HepG2 (cell line): Measurements from ENCODE around the gene HELZ. TPM values are rescaled to one million over a fixed set of nuclear protein-coding genes. Genes with fewer than 3 reads are reported as not detected.

Experiments used
- GMEB1 ChIP-seq: sonication (generic); formaldehyde crosslinking; IDR thresholded peaks from 2 replicates; pipeline ENCODE4 v1.5.1; 2020; ENCODE audit warnings: missing genetic modification reagents, mild to moderate bottlenecking, borderline replicate concordance
- KDM2A ChIP-seq: sonication (generic); formaldehyde crosslinking; IDR thresholded peaks from 2 replicates; pipeline ENCODE4 v1.4.0; 2020; ENCODE audit warnings: low read depth, missing genetic modification reagents, borderline replicate concordance
- ZNF687 ChIP-seq: sonication (generic); formaldehyde crosslinking; IDR thresholded peaks from 2 replicates; pipeline ENCODE4 v1.5.1; 2020; ENCODE audit warnings: mild to moderate bottlenecking, missing genetic modification reagents, moderate library complexity
- ZUFSP ChIP-seq: sonication (generic); formaldehyde crosslinking; IDR thresholded peaks from 2 replicates; pipeline ENCODE4 v1.9.0; 2021; ENCODE audit warnings: missing genetic modification reagents, mild to moderate bottlenecking, borderline replicate concordance
- polyA plus RNA-seq, 8 experiments: library from polyadenylated mRNA; depleted of rRNA in 3 of 8; stranded (reverse) in 7 of 8; unstranded in 1 of 8; fragments of >200 nt; fragmentation: Illumina TruSeq in 4 of 8; extraction: Trizol in 4 of 8; gene quantifications; 2 replicates each; pipeline versions ENCODE4 v1.2.1 to v1.2.3, GENCODE V29; 2011 to 2016; ENCODE audit warnings: low read depth in 4 of 8, missing spikeins in 1 of 8, mixed read lengths in 1 of 8; ENCODE audit not compliant: insufficient read depth in 1 of 8
- total RNA-seq, 5 experiments: library from RNA; depleted of rRNA; stranded (reverse); fragments of >200 nt; fragmentation: Illumina TruSeq; extraction: Trizol; gene quantifications; 2 replicates each; pipeline ENCODE4 v1.2.3, GENCODE V29; 2016; ENCODE audit warnings: low read depth in 1 of 5

HELZ gene
- total and polyA plus RNA-seq, 2 of the 13 experiments (the other 11 are each of a cell fraction or from before 2014, with no cell fraction given) = 35.3 to 52.4 TPM

- peak; percentile 11; the same call in 1 of the 2 replicates for TF ChIP-seq ZNF687 (CRISPR knock-in tag)
- TF ChIP-seq ZUFSP = no peak
- TF ChIP-seq GMEB1 (CRISPR knock-in tag) = no peak
- 0 out of 2 replicates have a peak, but pooled peaks have one; percentile 38 for TF ChIP-seq KDM2A (CRISPR knock-in tag)
Measured at GRCh38 chr17:67276075-67276474, 31.1 kb upstream of the HELZ start (continued).
